AG10803 (cell line): ENCODE measurements around the gene MRPL18.
"Not testable (repeated sequence)": the region's sequence is repeated elsewhere in the genome, so short reads cannot be mapped to it uniquely, and the experiment has no call there.

ENCODE experiments used
- DNase-seq: peaks from one replicate; pipeline ENCODE4 v3.0.0; 2010; ENCODE audit warnings: low read depth
- H3K4me3 ChIP-seq: 2 replicates; pipeline ENCODE4 v1.5.1; 2011; ENCODE audit warnings: mild to moderate bottlenecking, low read length, control low read depth
- TF ChIP-seq, protein P1 (sequence below): conservative IDR thresholded peaks from 2 replicates; pipeline ENCODE4 v1.5.1; 2011; ENCODE audit warnings: mild to moderate bottlenecking, low read length, control low read depth, inconsistent platforms

MRPL18 gene

GRCh38 chr6:159790149-159790955 is at the start of gene MRPL18:
TSS of gene MRPL18 (plus strand) at chr6:159790467. CDS start at chr6:159790588, 121 bp downstream.
- TF ChIP-seq, protein P1, sequence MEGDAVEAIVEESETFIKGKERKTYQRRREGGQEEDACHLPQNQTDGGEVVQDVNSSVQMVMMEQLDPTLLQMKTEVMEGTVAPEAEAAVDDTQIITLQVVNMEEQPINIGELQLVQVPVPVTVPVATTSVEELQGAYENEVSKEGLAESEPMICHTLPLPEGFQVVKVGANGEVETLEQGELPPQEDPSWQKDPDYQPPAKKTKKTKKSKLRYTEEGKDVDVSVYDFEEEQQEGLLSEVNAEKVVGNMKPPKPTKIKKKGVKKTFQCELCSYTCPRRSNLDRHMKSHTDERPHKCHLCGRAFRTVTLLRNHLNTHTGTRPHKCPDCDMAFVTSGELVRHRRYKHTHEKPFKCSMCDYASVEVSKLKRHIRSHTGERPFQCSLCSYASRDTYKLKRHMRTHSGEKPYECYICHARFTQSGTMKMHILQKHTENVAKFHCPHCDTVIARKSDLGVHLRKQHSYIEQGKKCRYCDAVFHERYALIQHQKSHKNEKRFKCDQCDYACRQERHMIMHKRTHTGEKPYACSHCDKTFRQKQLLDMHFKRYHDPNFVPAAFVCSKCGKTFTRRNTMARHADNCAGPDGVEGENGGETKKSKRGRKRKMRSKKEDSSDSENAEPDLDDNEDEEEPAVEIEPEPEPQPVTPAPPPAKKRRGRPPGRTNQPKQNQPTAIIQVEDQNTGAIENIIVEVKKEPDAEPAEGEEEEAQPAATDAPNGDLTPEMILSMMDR: no peak
- peak; percentile 99 for DNase-seq
- H3K4me3 ChIP-seq: peak within 1 kb of the TSS; percentile 93

- TF ChIP-seq, protein P1: no peak
These were observed 48.1 kb upstream of the MRPL18 start for GRCh38 chr6:159742165-159742564.

DNA sequence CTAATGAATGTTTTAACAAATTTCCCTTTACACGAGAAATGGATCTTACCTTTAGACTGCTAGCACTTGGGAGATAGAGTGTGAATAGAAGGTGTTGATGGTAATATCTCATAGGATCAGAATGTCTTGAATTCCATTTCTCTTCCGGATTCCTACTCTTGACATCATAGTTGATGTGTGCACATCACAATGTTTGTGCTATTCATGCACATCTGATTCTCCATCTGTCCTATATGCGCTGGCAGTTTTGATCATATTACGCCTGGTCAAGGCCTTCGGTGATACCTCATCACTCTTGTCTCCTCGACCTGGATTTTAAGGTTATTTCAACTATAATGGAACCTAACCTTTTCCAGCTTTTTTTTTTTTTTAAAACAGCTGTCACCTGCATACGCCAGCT is 45.2 kb upstream of the MRPL18 start:
- TF ChIP-seq, protein P1: no peak
- no peak overlapping the region for H3K4me3 ChIP-seq
- DNase-seq: no peak

More at GRCh38 chr6:159742165-159742564, 48.1 kb upstream of the MRPL18 start:
- H3K4me3 ChIP-seq: no peak overlapping the region
- DNase-seq: no peak

DNA sequence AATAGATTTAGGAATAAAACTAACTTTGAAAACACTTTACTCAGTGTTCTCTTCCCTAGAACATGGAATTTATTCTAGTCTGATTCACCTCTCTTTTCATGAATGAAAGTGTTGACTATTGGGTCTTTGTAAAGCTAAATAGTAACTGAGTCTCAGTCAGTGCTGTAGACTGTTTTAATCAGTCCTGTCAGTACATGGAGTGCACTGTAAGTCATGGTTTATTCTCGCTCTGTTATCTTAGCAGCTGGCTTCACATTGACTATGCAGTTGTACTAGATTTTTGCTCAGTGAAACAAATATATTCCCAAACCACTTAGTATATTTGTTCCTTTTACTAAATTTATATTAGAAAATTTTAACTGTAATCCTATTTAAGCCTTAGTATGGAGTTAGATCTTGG is 43.5 kb upstream of the MRPL18 start:
- no peak overlapping the region for H3K4me3 ChIP-seq
- DNase-seq: no peak
- TF ChIP-seq, protein P1: no peak

DNA sequence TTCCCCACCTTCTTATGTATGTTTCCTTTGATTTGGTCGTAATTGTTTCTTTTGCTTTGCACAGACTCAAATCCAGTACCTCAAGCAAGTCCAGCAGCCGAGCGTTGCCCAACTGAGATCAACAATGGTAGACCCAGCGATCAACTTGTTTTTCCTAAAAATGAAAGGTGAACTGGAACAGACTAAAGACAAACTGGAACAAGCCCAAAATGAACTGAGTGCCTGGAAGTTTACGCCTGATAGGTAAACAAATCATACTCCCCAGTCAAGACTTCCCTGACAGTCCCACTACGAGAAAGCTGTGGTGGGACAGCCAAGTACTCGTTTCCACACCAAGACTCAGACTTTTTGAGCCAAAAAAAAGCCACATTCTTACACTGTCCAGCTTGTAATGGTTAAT is 42.1 kb upstream of the MRPL18 start:
- not testable (repeated sequence) for H3K4me3 ChIP-seq, DNase-seq

- DNase-seq: no peak
- H3K4me3 ChIP-seq: no peak overlapping the region
- TF ChIP-seq, protein P1: no peak
These were observed 38.8 kb upstream of the MRPL18 start for GRCh38 chr6:159751448-159751847.

DNA sequence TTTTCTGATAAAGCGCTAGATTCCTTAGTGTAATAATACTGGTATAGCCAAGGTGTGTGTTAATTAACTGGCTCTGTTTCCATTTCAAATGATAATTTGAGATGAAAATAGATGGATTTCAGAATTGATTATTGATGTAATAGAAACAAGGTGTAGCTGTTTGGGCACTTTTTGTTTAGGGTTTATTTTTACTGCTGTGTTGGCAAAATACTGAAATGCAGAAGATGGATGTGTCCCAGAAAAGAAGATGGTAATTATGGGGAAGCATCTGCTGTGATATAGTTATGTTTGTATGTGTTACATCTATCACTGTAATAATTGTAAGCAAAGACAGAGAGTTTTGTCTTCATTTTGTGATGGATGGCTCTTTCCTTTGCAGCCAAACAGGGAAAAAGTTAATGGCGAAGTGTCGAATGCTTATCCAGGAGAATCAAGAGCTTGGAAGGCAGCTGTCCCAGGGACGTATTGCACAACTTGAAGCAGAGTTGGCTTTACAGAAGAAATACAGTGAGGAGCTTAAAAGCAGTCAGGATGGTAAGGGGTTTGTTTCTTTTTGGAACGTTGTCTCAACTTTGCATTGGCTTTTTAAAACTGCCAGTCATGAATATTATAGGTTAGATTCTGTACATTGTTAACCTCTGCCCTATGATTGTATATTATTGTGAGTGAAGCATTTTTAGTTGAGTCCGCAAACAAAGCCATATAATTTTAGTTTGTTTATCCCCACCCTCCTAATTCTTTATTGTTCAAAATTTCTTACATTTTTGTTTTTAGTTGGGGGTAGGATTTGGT is 37.0 kb upstream of the MRPL18 start:
- no peak for DNase-seq

More for the DNA sequence above, 37.0 kb upstream of the MRPL18 start:
- TF ChIP-seq, protein P1: no peak
- H3K4me3 ChIP-seq: no peak overlapping the region
